Muscle layer of colon (tissue), 2 donors: Measurements from ENCODE around the gene TMPO.
"Not testable (repeated sequence)": the region's sequence is repeated elsewhere in the genome, so short reads cannot be mapped to it uniquely, and the experiment has no call there.

Source experiments
- H3K27ac ChIP-seq: one replicate; pipeline ENCODE4 v1.7.0; 2013; ENCODE audit warnings: low read depth, mild to moderate bottlenecking, low read length, moderate library complexity
- H3K27me3 ChIP-seq, 2 donors: one replicate each; pipeline ENCODE4 v1.7.0; 2013; ENCODE audit warnings: low read length in 2 of 2, mild to moderate bottlenecking in 2 of 2; ENCODE audit not compliant: insufficient read depth in 2 of 2, control insufficient read depth in 1 of 2
- H3K36me3 ChIP-seq: one replicate; pipeline ENCODE4 v1.7.0; 2013; ENCODE audit warnings: mild to moderate bottlenecking, low read length; ENCODE audit not compliant: insufficient read depth
- H3K4me1 ChIP-seq: one replicate; pipeline ENCODE4 v1.7.0; 2013; ENCODE audit warnings: mild to moderate bottlenecking, low read length; ENCODE audit not compliant: insufficient read depth
- H3K4me3 ChIP-seq, 2 donors: one replicate each; pipeline ENCODE4 v1.7.0; 2013; ENCODE audit warnings: low read length in 2 of 2, low read depth in 1 of 2, mild to moderate bottlenecking in 1 of 2, moderate library complexity in 1 of 2
- H3K9ac ChIP-seq: one replicate; pipeline ENCODE4 v1.7.0; 2013; ENCODE audit warnings: low read length
- H3K9me3 ChIP-seq: one replicate; pipeline ENCODE4 v1.7.0; 2013; ENCODE audit warnings: mild to moderate bottlenecking, low read length
- donor health status: abdominal sarcoma.
- donor health status: Adenocarcinoma of cecum.

TMPO gene

DNA sequence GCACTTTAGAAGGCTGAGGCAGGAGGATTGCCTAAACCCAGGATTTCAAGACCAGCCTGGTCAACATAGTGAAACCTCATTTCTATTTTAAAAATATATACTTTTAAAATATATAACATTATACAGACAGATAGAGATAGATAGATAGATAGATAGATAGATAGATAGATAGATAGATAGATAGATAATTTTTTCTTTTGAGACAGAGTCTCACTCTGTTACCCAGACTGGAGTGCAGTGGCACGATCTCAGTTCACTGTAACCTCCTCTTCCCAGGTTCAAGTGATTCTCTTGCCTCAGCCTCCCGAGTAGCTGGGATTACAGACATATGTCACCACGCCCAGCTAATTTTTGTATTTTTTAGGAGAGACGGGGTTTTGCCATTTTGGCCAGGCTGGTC, 42.7 kb downstream of the TMPO start:
- H3K4me3 ChIP-seq, H3K36me3 ChIP-seq, H3K9ac ChIP-seq, H3K27ac ChIP-seq, H3K4me1 ChIP-seq, H3K27me3 ChIP-seq, H3K9me3 ChIP-seq: not testable (repeated sequence)

DNA sequence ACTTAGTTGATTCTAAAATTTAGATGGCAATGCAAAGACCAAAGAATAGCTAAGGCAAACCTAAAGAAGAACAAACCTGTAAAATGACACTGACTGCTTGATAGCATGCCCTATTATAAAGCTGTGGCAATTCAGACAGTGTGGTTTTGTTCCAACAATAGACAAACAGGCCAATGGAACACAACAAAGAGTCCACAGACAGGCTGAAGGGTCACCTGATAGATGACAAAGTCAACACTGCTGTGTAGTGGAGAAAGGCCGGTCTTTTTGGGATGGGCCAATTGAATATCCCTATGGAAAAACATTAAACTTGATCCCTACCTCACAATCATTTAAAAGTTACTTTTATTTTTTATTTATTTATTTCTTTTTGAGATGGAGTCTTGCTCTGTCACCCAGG, 44.3 kb downstream of the TMPO start:
- no peaks in the 10 kb centered on the region for H3K27me3 ChIP-seq
- no peak overlapping the region for H3K4me3 ChIP-seq
- no peaks in the 10 kb centered on the region for H3K4me1 ChIP-seq
- H3K9ac ChIP-seq: no peak overlapping the region
- H3K9me3 ChIP-seq: no peaks in the 10 kb centered on the region
- H3K27ac ChIP-seq: no peak overlapping the region
- H3K36me3 ChIP-seq: no peaks in the 10 kb centered on the region

DNA sequence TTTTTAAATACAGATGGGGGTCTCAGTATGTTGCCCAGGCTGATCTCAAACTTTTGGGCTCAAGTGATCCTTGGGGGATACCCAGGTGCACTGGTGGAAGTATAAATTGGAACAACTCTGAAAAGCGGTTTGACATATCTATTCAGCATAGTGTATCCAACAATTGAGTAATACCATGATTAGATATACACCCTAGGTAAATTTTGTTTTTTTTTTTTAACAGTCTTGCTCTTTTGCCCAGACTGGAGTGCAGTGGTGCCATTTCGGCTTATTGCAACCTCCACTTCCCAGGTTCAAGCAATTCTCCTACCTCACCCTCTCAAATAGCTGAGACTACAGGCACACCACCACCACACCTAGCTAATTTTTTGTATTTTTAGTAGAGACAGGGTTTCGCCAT, 46.5 kb downstream of the TMPO start:
- H3K27ac ChIP-seq: no peak overlapping the region
- no peak overlapping the region for H3K4me3 ChIP-seq
- no peaks in the 10 kb centered on the region for H3K27me3 ChIP-seq
- no peak overlapping the region for H3K9ac ChIP-seq
- no peaks in the 10 kb centered on the region for H3K9me3 ChIP-seq
- H3K36me3 ChIP-seq: no peaks in the 10 kb centered on the region
- no peaks in the 10 kb centered on the region for H3K4me1 ChIP-seq

DNA sequence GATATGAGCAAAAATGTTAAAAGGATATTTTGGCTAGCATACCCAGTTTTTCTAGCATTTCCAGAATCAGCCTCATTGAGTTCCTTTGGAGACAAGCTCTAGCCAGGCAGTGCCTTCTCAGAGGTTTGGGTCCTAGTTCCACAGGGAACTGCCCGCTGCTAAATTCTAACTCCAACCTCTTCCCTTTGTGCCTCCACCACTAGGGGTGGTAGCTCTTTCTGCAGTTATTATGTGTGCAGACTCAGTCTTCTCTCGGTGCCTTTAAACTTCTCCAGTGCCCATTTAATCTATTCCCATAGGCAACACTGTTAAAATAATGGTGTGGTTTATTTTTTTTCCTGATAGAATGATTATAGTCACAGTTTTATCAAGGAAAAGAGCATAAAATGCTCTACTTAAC, 56.6 kb downstream of the TMPO start:
- H3K27ac ChIP-seq: no peak overlapping the region
- H3K9ac ChIP-seq: no peak overlapping the region
- no peaks in the 10 kb centered on the region for H3K27me3 ChIP-seq
- no peak overlapping the region for H3K4me3 ChIP-seq
- H3K4me1 ChIP-seq: no peaks in the 10 kb centered on the region
- H3K9me3 ChIP-seq: no peaks in the 10 kb centered on the region
- no peaks in the 10 kb centered on the region for H3K36me3 ChIP-seq

DNA sequence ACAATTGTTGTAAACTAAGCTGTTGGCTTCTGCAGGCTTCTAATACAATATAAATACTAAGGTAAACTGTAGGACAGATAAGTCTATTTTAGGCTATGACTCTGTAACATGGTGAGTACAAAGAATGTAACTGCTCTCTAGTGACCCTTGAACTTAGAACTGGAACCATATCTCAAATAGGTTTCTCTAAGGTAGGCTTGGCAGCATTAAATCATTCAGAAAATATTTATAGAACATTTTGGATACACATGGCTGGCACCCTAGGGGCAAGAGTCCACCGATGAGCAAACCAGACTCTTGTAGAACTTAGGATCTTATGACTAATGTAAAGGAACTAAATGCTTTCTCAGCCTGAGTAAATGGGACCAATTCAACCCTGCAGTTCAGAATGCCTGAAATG, 58.7 kb downstream of the TMPO start:
- H3K9me3 ChIP-seq: no peaks in the 10 kb centered on the region
- no peaks in the 10 kb centered on the region for H3K27me3 ChIP-seq
- no peak overlapping the region for H3K4me3 ChIP-seq
- no peak overlapping the region for H3K27ac ChIP-seq
- no peaks in the 10 kb centered on the region for H3K4me1 ChIP-seq
- H3K36me3 ChIP-seq: no peaks in the 10 kb centered on the region
- no peak overlapping the region for H3K9ac ChIP-seq

DNA sequence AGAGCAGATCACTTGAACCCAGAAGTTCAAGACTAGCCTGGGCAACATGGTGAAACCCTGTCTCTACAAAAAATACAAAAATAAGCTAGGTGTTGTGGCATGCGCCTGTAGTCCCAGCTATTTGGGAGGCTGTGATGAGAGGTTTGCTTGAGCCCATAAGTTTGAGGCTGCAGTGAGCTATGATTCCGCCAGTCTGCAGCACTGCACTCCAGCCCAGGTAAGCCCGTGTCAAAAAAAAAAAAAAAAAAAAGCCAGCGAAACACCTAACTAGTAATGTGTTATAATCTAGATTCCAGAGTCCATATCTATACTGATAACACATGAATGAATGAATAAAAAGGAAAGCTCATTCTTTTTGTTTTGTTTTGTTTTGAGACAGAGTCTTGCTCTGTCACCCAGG, 59.6 kb downstream of the TMPO start:
- Histone ChIP-seq H3K27ac (no peak overlapping the region), H3K36me3 (no peaks in the 10 kb centered on the region), H3K4me3 (no peak overlapping the region), H3K4me1 (no peaks in the 10 kb centered on the region), H3K9ac (no peak overlapping the region), H3K27me3 (no peaks in the 10 kb centered on the region), H3K9me3 (no peaks in the 10 kb centered on the region)

DNA sequence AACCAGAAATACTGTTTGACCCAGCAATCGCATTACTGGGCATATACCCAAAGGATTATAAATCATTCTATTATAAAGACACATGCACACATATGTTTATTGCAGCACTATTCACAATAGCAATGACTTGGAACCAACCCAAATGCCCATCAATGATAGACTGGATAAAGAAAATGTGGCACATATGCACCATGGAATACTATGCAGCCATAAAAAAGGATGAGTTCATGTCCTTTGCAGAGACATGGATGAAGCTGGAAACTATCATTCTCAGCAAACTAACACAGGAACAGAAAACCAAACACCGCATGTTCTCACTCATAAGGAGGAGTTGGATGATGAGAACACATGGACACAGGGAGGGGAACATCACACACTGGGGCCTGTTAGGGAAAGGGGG, 61.4 kb downstream of the TMPO start:
- not testable (repeated sequence) for H3K27me3 ChIP-seq, H3K9ac ChIP-seq, H3K9me3 ChIP-seq, H3K36me3 ChIP-seq, H3K4me1 ChIP-seq, H3K4me3 ChIP-seq, H3K27ac ChIP-seq

DNA sequence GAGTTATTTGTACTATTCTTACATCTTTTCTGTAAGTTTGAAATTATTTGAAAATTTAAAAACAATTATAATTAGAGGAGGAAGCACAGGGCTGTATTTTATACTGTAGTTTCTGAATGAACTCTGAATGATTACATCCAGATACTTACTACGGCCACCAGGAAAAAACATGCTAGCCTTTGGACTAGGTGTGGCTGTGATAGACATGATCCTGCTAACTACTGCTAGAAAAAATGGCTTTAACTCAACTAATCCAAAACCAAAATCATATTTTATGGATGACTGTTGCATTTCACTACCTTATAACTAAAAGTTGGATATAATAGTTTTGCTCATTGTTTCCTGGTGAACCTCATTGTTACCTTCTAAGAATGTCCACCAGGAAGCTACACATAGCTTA, 63.0 kb downstream of the TMPO start:
- Histone ChIP-seq H3K36me3 (no peaks in the 10 kb centered on the region), H3K4me1 (no peaks in the 10 kb centered on the region), H3K4me3 (no peak overlapping the region), H3K27ac (no peak overlapping the region), H3K9me3 (no peaks in the 10 kb centered on the region), H3K27me3 (no peaks in the 10 kb centered on the region), H3K9ac (no peak overlapping the region)

DNA sequence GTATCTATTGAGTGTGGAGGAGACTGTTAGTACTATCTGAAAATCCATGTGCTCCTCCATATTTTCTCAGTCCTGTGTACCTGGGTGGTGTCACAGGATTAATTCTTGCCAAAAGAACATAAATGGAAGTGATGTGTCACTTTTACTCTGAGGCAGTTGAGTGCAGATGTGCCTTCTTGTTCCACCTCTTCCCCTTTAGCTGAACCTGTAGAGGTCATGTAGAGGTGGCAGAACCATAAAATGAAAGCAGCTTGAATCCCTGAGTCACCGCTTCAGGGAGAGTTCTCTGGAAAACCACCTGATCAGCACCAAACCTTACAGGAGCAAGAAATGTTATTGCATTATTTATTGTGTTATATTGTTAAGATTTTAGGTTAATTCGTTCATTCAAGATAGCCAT, 63.4 kb downstream of the TMPO start:
- H3K9me3 ChIP-seq: no peaks in the 10 kb centered on the region
- H3K36me3 ChIP-seq: no peaks in the 10 kb centered on the region
- no peaks in the 10 kb centered on the region for H3K27me3 ChIP-seq
- no peak overlapping the region for H3K27ac ChIP-seq
- H3K9ac ChIP-seq: no peak overlapping the region
- no peaks in the 10 kb centered on the region for H3K4me1 ChIP-seq
- H3K4me3 ChIP-seq: no peak overlapping the region

DNA sequence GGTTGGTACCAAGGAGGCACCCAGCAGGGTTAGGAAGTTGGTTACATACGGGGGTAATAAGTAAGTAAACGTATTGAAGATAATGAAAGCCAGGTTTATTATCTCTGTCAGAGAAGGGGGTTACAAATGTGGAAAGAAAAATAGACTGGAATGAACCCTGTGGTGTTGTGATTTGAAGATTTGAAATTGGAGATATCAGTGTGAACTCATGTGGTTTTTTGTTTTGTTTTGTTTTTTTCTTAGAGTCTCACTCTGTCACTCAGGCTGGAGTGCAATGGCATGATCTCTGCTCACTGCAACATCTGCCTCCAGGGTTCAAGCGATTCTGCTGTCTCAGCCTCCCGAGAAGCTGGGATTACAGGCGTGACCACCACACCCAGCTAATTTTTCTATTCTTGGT, 64.0 kb downstream of the TMPO start:
- no peaks in the 10 kb centered on the region for H3K4me1 ChIP-seq
- no peak overlapping the region for H3K4me3 ChIP-seq
- no peak overlapping the region for H3K27ac ChIP-seq
- no peaks in the 10 kb centered on the region for H3K27me3 ChIP-seq
- no peaks in the 10 kb centered on the region for H3K36me3 ChIP-seq
- no peaks in the 10 kb centered on the region for H3K9me3 ChIP-seq
- no peak overlapping the region for H3K9ac ChIP-seq

DNA sequence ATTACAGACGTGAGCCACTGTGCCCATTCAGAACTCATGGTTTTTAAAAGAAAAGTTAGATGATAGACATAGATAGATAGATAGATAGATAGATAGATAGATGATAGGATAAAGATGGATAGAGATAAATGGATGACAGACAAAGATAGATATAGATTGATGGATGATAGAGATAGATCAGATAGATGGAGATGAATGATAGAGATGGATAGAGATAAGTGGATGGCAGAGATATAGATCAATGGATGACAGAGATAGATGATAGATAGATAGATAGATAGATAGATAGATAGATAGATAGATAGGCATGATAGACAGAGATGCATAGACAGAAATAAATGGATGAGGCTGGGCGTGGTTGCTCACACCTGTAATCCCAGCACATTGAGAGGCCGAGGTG, 64.4 kb downstream of the TMPO start:
- no peak overlapping the region for H3K9ac ChIP-seq
- H3K9me3 ChIP-seq: no peaks in the 10 kb centered on the region
- H3K4me1 ChIP-seq: no peaks in the 10 kb centered on the region
- no peaks in the 10 kb centered on the region for H3K27me3 ChIP-seq
- H3K36me3 ChIP-seq: no peaks in the 10 kb centered on the region
- H3K4me3 ChIP-seq: no peak overlapping the region
- no peak overlapping the region for H3K27ac ChIP-seq

DNA sequence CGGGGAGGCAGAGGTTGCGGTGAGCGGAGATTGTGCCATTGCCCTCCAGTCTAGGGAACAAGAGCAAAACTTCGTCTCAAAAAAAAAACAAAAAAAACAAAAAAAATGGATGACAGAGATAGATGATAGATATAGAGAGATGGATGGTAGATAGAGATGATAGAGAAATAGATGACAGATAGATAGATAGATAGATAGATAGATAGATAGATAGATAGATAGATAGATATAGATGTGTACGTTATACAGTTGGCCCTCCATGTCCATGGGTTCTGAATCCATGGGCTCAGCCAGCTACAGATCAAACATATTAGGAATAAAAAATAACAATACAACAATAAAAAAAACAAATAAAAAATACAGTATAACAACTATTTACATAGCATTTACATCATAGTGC, 65.3 kb downstream of the TMPO start:
- no peaks in the 10 kb centered on the region for H3K9me3 ChIP-seq
- H3K4me3 ChIP-seq: no peak overlapping the region
- no peaks in the 10 kb centered on the region for H3K27me3 ChIP-seq
- no peaks in the 10 kb centered on the region for H3K4me1 ChIP-seq
- H3K36me3 ChIP-seq: no peaks in the 10 kb centered on the region
- H3K9ac ChIP-seq: no peak overlapping the region
- H3K27ac ChIP-seq: no peak overlapping the region

DNA sequence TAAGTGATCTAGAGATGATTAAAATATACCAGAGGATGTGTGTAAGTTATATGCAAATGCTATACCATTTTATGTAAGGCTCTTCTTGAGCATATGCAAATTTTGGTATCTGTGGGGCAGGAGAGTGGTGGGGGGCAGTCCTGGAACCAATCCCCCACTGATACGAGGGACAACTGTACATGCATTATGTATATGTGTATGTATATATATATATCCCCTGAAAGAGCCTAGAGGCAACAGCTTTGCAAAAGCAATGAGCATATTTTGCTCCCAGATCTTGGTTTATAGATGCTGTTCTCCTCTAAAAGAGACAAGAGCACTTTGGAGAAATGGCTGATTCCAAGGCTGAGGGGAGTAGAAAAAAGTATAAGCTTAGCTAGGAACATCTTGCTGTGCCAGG, 65.7 kb downstream of the TMPO start:
- no peaks in the 10 kb centered on the region for H3K36me3 ChIP-seq
- H3K27me3 ChIP-seq: no peaks in the 10 kb centered on the region
- H3K9ac ChIP-seq: no peak overlapping the region
- H3K27ac ChIP-seq: no peak overlapping the region
- H3K4me1 ChIP-seq: no peaks in the 10 kb centered on the region
- H3K4me3 ChIP-seq: no peak overlapping the region
- no peaks in the 10 kb centered on the region for H3K9me3 ChIP-seq
